Activated naive CD4-positive, alpha-beta T cell treated with anti-CD3 and anti-CD28 coated beads for 36 hours (primary cell): Measurements from ENCODE around the gene SEMA6C. TPM values are rescaled to one million over a fixed set of nuclear protein-coding genes. Genes with fewer than 3 reads are reported as not detected.

Experiments used
- CTCF ChIA-PET: fragments of 350-600 bp; sonication (Branson Sonifier 250); formaldehyde crosslinking; loops from one replicate; lab custom pipeline; 2021; ENCODE audit warnings: antibody characterized with exemption; lab: Charles Lee
- DNase-seq: peaks from one replicate; pipeline ENCODE4 v3.0.0-alpha.2; 2020
- H3K27ac Mint-ChIP-seq: one replicate; pipeline ENCODE4 v1.8.0; 2021; ENCODE audit warnings: mild to moderate bottlenecking, mixed read lengths
- H3K27me3 Mint-ChIP-seq: one replicate; pipeline ENCODE4 v1.8.0; 2021; ENCODE audit warnings: low read depth, mixed read lengths
- H3K36me3 Mint-ChIP-seq: one replicate; pipeline ENCODE4 v1.8.0; 2021; ENCODE audit warnings: low read depth, mixed read lengths
- H3K4me1 Mint-ChIP-seq: one replicate; pipeline ENCODE4 v1.8.0; 2021; ENCODE audit warnings: low read depth, mixed read lengths
- H3K4me3 Mint-ChIP-seq: one replicate; pipeline ENCODE4 v1.8.0; 2021; ENCODE audit warnings: mild to moderate bottlenecking, moderate library complexity, mixed read lengths
- H3K9me3 Mint-ChIP-seq: one replicate; pipeline ENCODE4 v1.8.0; 2021; ENCODE audit warnings: mixed read lengths
- intact Hi-C: fragments of 100-400 bp; cut with micrococcal nuclease; formaldehyde crosslinking; loops from one replicate; pipeline ENCODE4 v1.15.1; 2023
- total RNA-seq, 2 experiments: library from RNA; stranded (reverse); gene quantifications; one replicate each; pipeline ENCODE4 v1.2.3, GENCODE V29; 2021

The SEMA6C gene
- total RNA-seq, 2 experiments from 2014 or later, result 1.5 to 1.6 TPM

DNA sequence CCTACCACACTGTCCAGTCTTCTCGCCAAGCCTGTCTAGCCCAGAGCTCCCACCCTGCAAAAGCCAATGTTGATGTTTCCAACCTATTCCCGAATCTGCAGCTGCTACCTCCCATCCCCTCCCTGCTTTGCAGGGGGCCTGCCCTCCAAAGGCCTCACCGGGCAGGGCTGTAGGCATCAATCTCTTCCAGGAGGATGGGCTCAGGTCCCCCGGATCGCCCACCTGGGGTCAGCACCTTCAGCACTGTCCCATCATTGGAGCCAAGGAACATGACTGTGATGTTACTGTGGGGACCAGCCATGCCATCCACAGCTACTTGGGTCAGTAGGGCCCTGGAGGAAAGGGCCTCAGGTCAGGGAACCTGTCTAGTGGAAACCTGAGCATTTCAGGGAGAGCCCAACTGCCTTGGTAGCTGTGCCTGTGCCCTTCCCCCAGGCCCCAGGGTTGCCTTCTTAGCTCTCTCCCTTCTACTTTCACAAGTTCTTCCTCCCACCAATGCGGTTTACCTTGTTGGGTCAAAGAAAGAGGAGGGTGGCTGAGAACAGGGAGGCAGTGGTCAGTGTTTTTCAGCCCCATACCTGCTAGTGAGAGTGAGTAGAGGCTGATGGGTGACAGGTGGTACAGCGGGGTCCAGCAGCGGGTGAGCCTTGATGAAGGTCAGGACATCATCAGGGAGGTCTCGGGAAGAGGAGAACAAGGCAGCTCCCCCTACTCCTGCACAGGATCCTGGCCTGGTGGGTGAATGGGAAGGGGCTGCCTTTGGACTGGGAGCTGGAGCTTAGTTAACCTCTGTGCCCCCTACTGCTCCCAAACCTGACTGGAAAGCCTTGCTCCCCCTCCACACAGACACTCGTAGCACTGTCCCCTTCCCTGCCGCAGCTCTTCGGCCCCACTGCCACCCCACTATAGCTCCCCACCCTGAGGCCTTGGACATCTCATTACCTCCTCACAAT is 10.7 kb downstream of the SEMA6C start:
- Mint-ChIP-seq H3K4me1 (peaks cover 8% of the 10 kb centered on the region), H3K4me3 (no peak overlapping the region), H3K9me3 (no peaks in the 10 kb centered on the region), H3K27ac (no peak overlapping the region), H3K27me3 (no peaks in the 10 kb centered on the region), H3K36me3 (no peaks in the 10 kb centered on the region)
- no peak for DNase-seq
- CTCF ChIA-PET, result interaction anchor here (1.1 to 1.3 kb wide), 2 partner anchors 18 to 22 kb away, joined by 3 read pairs; no protein-coding TSS in a partner anchor
- intact Hi-C loops, result no loop called here

DNA sequence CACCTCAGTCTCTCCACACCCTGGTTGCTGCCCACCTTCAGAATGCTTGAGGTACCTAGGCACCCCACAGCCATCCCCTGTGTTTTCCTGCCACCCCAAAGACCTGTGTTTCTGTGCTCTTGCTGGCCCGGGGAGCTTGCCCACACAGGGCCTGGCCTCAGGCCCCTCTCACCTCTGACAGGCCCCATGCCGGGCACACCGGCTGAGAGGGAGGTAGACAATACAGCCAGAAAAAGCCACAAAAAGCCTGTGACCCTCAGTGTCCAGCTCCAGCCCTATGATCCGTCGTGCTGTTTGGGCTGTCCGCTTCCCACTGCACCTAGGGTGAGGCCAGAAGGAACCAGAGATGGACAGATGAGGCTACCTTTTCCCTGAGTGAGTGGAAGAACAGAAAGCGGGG is 11.4 kb downstream of the SEMA6C start:
- H3K4me3 Mint-ChIP-seq, result no peak overlapping the region
- intact Hi-C loops, result no loop called here
- peaks cover 8% of the 10 kb centered on the region for H3K4me1 Mint-ChIP-seq
- no peaks in the 10 kb centered on the region for H3K27me3 Mint-ChIP-seq
- H3K27ac Mint-ChIP-seq, result no peak overlapping the region
- no peaks in the 10 kb centered on the region for H3K36me3 Mint-ChIP-seq
- H3K9me3 Mint-ChIP-seq, result no peaks in the 10 kb centered on the region
- CTCF ChIA-PET, result interaction anchor here (1.3 kb wide), 1 partner anchor 19 kb away, joined by 3 read pairs; no protein-coding TSS in a partner anchor
- DNase-seq, result no peak

DNA sequence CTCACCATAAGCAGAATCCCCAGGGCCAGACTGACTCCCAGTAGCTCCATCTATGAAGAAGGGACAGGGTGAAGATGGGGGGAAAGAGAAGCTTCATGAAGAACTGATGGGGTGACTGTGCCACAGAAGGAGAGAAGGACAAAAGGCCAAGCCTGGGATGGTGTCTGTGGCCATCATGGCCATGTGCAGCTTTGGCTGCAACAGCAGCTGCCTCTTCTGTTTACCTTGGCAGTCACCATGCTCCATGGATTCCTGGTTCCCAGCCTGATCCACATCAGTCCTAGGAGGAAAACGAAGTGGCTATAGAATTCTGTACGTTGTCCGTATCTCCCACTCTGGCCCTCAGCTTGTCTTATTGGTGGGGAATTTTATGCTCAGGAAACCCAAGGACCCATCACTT is 12.0 kb downstream of the SEMA6C start:
- Mint-ChIP-seq H3K27ac (no peak overlapping the region), H3K9me3 (no peaks in the 10 kb centered on the region), H3K27me3 (no peaks in the 10 kb centered on the region), H3K36me3 (no peaks in the 10 kb centered on the region), H3K4me1 (peaks cover 8% of the 10 kb centered on the region), H3K4me3 (no peak overlapping the region)
- DNase-seq, result no peak
- intact Hi-C loops, result no loop called here
- CTCF ChIA-PET, result interaction anchor here (1.2 to 1.3 kb wide), 2 partner anchors 19 to 32 kb away, joined by 3 to 4 read pairs; no protein-coding TSS in a partner anchor

DNA sequence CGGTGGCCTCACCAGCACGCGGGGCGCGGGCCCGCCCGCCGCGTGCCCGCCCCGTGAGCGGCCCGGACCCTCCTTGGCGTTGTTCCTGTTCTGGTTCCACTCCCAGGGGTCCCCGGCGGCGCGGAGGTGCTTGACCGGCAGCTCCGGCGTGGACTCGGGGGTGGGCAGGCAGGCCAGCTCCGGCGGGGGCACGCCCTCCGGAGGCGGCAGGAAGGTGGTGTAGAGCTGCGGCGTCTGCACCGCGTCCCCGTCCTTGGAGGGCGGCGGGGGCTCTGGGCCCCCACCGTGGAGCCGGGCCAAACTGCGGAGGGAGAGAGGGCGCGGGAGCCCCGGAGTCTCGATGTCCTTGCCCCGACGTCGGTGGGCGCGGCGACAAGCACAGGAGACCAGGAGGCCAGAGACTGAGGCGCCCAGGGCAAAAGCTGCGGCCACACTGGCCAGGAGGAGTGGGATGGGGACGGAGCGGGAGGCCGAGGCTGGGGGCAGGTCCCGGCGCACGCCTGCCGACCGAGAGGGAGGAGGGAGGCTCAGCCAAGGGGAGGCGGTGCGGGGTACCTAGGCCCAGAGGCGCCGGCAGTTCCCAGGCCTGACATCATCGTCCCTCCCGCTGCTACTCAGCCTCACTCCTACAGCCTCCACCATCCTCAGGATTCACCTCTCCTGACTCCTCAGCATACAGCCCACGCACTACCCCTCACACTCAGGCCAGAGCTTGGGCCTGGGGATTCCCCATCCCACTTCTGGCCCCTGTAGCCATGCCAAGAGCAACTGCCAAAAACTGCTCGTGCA is 13.2 kb downstream of the SEMA6C start:
- H3K27me3 Mint-ChIP-seq, result no peaks in the 10 kb centered on the region
- H3K9me3 Mint-ChIP-seq, result no peaks in the 10 kb centered on the region
- peaks cover 8% of the 10 kb centered on the region for H3K4me1 Mint-ChIP-seq
- no peaks in the 10 kb centered on the region for H3K36me3 Mint-ChIP-seq
- intact Hi-C loops, result no loop called here
- H3K4me3 Mint-ChIP-seq, result no peak overlapping the region
- no peak overlapping the region for H3K27ac Mint-ChIP-seq
- DNase-seq, result no peak
- CTCF ChIA-PET, result interaction anchor here (1.2 kb wide), 1 partner anchor 31 kb away, joined by 4 read pairs; no protein-coding TSS in a partner anchor

DNA sequence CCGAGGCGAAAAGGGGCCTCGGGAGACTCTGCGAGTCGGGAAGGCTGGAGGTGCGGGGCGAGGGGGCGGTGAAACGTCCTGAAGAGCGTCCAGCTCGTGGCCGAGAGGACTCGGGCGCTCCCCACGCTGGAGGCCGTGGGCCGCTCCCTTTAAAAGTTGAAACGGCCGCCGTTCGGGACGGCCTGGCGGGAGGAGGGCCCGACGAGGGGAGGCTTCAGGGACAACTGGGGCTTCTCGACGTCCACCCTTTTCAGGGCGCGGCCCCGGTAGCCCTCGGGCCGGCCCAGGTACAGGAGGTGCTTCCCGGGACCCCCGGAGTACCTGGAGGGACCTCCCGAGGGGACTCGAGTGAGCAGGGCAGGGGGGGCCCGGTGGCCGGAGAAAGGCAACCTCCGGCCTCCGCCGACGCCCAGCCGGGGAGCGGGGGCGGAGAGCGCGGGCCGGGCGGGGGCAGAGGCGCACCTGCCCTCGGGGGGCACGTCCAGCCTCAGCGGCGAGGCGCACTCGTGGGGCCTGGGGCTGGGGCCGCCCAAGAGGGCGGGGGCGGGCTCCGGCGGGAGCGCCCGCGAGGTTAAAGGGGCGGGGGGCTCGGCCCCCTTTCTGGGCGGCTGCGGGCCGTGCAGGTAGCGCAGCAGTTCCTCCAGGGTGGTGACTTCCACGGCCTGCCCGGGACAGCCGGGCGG is 14.0 kb downstream of the SEMA6C start:
- Mint-ChIP-seq H3K27ac (no peak overlapping the region), H3K4me3 (peak overlapping the region; percentile 75)
- CTCF ChIA-PET, result interaction anchor here (1.6 to 1.9 kb wide), 2 partner anchors 25 to 33 kb away, joined by 8 to 11 read pairs; partner anchors contain the start of gene TNFAIP8L2

DNA sequence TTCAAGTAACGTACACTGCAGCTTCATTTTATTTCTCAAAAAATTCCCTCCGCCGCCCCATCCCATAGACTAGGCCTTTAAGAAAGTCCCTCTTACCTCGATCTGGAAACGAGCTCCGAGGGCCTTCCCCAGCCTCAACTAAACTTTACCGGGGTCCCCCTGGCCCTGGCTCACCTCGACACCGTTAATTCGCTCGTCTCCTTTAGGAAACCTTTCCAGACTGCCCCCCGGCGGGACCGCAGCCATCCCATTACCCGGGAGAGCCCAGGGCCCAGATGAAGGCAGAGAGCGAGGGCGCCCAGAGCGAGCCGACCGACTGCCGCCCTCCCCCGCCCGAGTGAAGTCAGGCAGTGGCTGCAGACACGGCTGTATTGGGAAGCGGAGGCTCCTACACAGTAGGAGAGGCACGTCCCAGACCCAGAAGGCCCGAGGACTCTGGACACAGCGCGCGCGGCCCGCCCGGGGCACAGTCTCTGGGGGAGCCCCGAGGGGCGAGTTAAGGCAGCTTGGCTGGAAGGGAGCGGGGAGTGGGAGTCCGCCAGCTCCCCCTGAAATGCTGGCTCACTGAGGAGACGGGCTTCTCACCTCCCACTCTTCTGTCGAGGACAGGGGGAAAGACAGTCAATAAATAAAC is 14.6 kb downstream of the SEMA6C start:
- Mint-ChIP-seq H3K27me3 (no peaks in the 10 kb centered on the region), H3K4me1 (peaks cover 8% of the 10 kb centered on the region), H3K9me3 (no peaks in the 10 kb centered on the region), H3K36me3 (no peaks in the 10 kb centered on the region), H3K27ac (peak overlapping the region; percentile 70), H3K4me3 (peak overlapping the region; percentile 75)
- intact Hi-C loops, result loop anchor here (1.0 kb wide), 2 partner anchors 24 to 62 kb away; partner anchors contain the start of genes GABPB2 and TNFAIP8L2
- CTCF ChIA-PET, result interaction anchor here (0.7 to 1.9 kb wide), 9 partner anchors 16 to 125 kb away, joined by 3 to 11 read pairs (median 3); partner anchors contain the start of genes MINDY1 and TNFAIP8L2
- no peak for DNase-seq

More for the DNA sequence above, 14.0 kb downstream of the SEMA6C start:
- Mint-ChIP-seq H3K4me1 (peaks cover 8% of the 10 kb centered on the region), H3K9me3 (no peaks in the 10 kb centered on the region), H3K27me3 (no peaks in the 10 kb centered on the region), H3K36me3 (no peaks in the 10 kb centered on the region)
- intact Hi-C loops, result no loop called here
- DNase-seq, result no peak

DNA sequence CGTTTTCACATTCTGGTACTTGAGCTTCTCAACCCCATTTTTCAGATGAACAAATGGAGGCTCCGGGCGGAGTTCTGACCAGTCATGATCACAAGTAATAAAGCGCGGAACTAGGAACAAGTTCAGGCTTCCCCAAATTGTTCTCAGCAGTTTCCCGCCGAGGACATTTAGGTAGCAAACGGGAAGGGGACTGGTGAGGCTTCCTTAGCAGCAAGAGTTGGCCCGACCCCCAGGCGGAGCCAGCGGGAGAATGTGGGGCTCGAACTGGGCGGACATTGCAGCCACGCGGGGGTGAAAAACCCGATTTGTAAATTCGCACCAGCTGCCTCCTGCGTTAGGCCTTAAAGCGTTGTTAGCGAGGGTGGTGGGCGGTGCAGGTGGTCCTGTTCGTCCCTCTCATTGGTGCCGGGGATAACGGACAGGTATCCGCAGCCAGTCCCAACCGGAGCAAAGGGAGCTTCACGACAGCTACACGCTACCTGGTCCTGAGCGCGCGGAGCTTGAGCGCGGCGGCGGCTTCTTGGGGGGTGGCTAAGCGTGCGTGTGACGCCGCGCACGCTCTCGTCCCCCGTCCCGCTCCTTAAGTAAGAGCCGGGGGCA is 15.3 kb downstream of the SEMA6C start:
- CTCF ChIA-PET, result interaction anchor here (0.6 to 1.9 kb wide), 10 partner anchors 17 to 209 kb away, joined by 3 to 11 read pairs (median 3); partner anchors contain the start of genes MINDY1 and TNFAIP8L2
- intact Hi-C loops, result loop anchor here (1.0 kb wide), 2 partner anchors 25 to 61 kb away; partner anchors contain the start of genes GABPB2 and TNFAIP8L2
- H3K36me3 Mint-ChIP-seq, result no peaks in the 10 kb centered on the region
- H3K4me1 Mint-ChIP-seq, result peaks cover 8% of the 10 kb centered on the region
- H3K27ac Mint-ChIP-seq, result peak overlapping the region; percentile 70
- H3K9me3 Mint-ChIP-seq, result no peaks in the 10 kb centered on the region
- DNase-seq, result peak; percentile 93
- no peaks in the 10 kb centered on the region for H3K27me3 Mint-ChIP-seq
- H3K4me3 Mint-ChIP-seq, result peak overlapping the region; percentile 75

DNA sequence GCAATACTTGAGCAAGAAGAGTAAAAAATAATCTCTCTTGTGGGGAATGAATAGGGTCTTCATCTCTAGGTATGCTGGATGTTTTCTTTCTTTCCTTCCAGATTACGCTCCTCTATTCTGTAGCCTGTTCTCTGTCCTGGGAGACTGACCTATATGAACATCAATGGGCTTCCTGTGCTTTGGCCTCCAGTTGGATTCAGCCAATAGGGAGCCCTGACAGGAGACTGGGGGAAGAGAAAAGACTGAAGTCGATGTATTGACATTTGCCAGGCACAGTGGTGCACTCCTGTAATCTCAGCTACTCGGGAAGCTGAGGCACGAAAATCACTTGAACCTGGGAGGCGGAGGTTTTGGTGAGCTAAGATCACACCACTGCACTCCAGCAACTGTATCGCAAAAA is 17.6 kb downstream of the SEMA6C start:
- H3K36me3 Mint-ChIP-seq, result no peaks in the 10 kb centered on the region
- no peak overlapping the region for H3K4me3 Mint-ChIP-seq
- no peak overlapping the region for H3K27ac Mint-ChIP-seq
- H3K4me1 Mint-ChIP-seq, result peaks cover 8% of the 10 kb centered on the region
- DNase-seq, result no peak
- H3K27me3 Mint-ChIP-seq, result no peaks in the 10 kb centered on the region
- intact Hi-C loops, result no loop called here
- CTCF ChIA-PET, result interaction anchor here (1.1 kb wide), 1 partner anchor 9 kb away, joined by 4 read pairs; no protein-coding TSS in a partner anchor
- H3K9me3 Mint-ChIP-seq, result no peaks in the 10 kb centered on the region

DNA sequence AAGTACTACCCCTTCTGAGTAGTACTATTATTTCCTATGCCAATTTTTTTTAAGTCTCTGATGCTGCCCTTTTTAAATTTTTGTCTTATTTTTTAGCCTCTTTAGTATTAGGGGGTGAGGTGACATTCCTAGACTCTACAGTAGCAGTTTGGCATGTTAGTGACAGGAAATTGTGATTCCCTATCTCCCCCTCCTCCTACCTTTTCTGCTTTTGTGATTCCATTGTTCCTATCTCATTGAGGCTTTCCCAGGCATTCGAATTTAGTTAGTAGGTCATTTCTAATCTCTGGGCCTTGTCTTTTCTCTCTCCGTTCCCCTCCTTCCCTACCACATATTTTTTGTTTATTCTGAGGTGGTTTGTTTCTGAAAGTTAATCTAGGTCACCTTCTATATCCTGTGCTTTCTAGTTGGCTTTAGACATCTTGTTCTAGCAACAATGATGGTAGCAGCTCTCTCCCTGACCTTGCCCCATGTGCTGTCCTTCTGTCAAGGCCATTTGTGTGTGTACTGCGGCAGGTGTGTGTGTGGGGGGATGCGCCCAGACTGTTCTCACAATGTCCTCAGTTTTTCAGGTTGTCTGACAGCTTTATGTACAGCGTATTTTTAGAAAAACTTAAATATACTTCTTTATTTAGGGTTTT is 21.5 kb downstream of the SEMA6C start:
- Mint-ChIP-seq H3K4me3 (no peak overlapping the region), H3K27ac (no peak overlapping the region), H3K4me1 (no peaks in the 10 kb centered on the region), H3K27me3 (no peaks in the 10 kb centered on the region), H3K36me3 (peaks cover 3% of the 10 kb centered on the region), H3K9me3 (no peaks in the 10 kb centered on the region)
- no peak for DNase-seq
- CTCF ChIA-PET, result interaction anchor here (0.6 to 0.7 kb wide), 4 partner anchors 25 to 144 kb away, joined by 3 to 4 read pairs (median 3); no protein-coding TSS in a partner anchor
- intact Hi-C loops, result no loop called here

DNA sequence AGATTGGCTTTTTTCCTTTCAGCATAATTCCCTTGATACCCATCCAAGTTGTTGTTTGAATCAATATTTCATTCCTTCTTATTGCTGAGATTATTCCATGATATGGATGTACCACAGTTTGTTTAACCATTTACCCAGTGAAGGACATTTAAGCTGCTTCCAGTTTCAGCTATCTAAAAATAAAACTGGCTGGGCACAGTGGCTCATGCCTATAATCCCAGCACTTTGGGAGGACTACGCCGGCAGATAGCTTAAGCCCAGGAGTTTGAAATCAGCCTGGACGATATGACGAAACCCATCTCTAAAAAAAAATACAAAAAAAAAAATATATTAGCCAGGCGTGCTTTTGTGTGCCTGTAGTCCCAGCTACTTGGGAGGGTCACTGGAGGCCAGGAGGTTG is 32.6 kb downstream of the SEMA6C start:
- H3K4me1 Mint-ChIP-seq, result no peaks in the 10 kb centered on the region
- intact Hi-C loops, result no loop called here
- H3K36me3 Mint-ChIP-seq, result peaks cover 11% of the 10 kb centered on the region
- CTCF ChIA-PET, result interaction anchor here (0.5 to 1.6 kb wide), 6 partner anchors 8 to 138 kb away, joined by 3 to 6 read pairs (median 4); no protein-coding TSS in a partner anchor
- H3K9me3 Mint-ChIP-seq, result no peaks in the 10 kb centered on the region
- H3K27ac Mint-ChIP-seq, result no peak overlapping the region
- no peak for DNase-seq
- H3K27me3 Mint-ChIP-seq, result no peaks in the 10 kb centered on the region
- H3K4me3 Mint-ChIP-seq, result no peak overlapping the region
